ENCODE results near the gene AGTRAP.
A peak's percentile ranks its signal among the peaks of the same experiment; 100 is the strongest.

The AGTRAP gene

GRCh38 chr1:11719313-11720032 lies 16.5 kb upstream of the AGTRAP start:
- DNase-seq (ENCODE audit: low spot score), result peak; percentile 73
- TF ChIP-seq, protein P1, sequence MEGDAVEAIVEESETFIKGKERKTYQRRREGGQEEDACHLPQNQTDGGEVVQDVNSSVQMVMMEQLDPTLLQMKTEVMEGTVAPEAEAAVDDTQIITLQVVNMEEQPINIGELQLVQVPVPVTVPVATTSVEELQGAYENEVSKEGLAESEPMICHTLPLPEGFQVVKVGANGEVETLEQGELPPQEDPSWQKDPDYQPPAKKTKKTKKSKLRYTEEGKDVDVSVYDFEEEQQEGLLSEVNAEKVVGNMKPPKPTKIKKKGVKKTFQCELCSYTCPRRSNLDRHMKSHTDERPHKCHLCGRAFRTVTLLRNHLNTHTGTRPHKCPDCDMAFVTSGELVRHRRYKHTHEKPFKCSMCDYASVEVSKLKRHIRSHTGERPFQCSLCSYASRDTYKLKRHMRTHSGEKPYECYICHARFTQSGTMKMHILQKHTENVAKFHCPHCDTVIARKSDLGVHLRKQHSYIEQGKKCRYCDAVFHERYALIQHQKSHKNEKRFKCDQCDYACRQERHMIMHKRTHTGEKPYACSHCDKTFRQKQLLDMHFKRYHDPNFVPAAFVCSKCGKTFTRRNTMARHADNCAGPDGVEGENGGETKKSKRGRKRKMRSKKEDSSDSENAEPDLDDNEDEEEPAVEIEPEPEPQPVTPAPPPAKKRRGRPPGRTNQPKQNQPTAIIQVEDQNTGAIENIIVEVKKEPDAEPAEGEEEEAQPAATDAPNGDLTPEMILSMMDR (IDR thresholded peaks at IDR 0.05; ENCODE audit: extremely low read depth, missing control alignments), result peak; percentile 99

GRCh38 chr1:11720033-11720376 lies 15.9 kb upstream of the AGTRAP start:
- DNase-seq (ENCODE audit: low spot score), result no peak
- TF ChIP-seq, protein P1 (IDR thresholded peaks at IDR 0.05; ENCODE audit: extremely low read depth, missing control alignments), result no peak

GRCh38 chr1:11720525-11720924 lies 15.4 kb upstream of the AGTRAP start:
- DNase-seq (ENCODE audit: low spot score), result no peak
- TF ChIP-seq, protein P1 (IDR thresholded peaks at IDR 0.05; ENCODE audit: extremely low read depth, missing control alignments), result no peak

GRCh38 chr1:11721311-11721710 lies 14.6 kb upstream of the AGTRAP start:
- TF ChIP-seq, protein P1 (IDR thresholded peaks at IDR 0.05; ENCODE audit: extremely low read depth, missing control alignments), result no peak
- no peak for DNase-seq (ENCODE audit: low spot score)

- DNase-seq (ENCODE audit: low spot score), result no peak
- TF ChIP-seq, protein P1 (IDR thresholded peaks at IDR 0.05; ENCODE audit: extremely low read depth, missing control alignments), result no peak
Measured at GRCh38 chr1:11722538-11722937, 13.4 kb upstream of the AGTRAP start.

GRCh38 chr1:11725616-11726015 lies 10.3 kb upstream of the AGTRAP start:
- TF ChIP-seq, protein P1 (IDR thresholded peaks at IDR 0.05; ENCODE audit: extremely low read depth, missing control alignments), result no peak
- no peak for DNase-seq (ENCODE audit: low spot score)

- TF ChIP-seq, protein P1 (IDR thresholded peaks at IDR 0.05; ENCODE audit: extremely low read depth, missing control alignments), result no peak
- DNase-seq (ENCODE audit: low spot score), result no peak
Measured at GRCh38 chr1:11727119-11727518, 8.8 kb upstream of the AGTRAP start.

All from GM20000 (cell line).